Loucy (cell line): ENCODE data around the gene SERINC2.

Experiments
- CTCF ChIP-seq: fragments of 200-600 bp; sonication (generic); conservative IDR thresholded peaks from 2 replicates; pipeline ENCODE4 v1.5.1; 2014; ENCODE audit warnings: mild to moderate bottlenecking, antibody characterized with exemption, low read length
- EZH2phosphoT487 ChIP-seq: fragments of 200-600 bp; IDR thresholded peaks from 2 replicates; pipeline ENCODE4 v1.6.1; 2018; ENCODE audit warnings: antibody characterized with exemption, mild to moderate bottlenecking, moderate library complexity, borderline replicate concordance

GRCh38 chr1:31418626-31419323, 5.8 kb downstream of the SERINC2 start:
- TF ChIP-seq CTCF: no peak
- TF ChIP-seq EZH2phosphoT487: no peak
